IMR-90 (cell line): ENCODE data around the gene NPIPA3. TPM values are rescaled to one million over a fixed set of nuclear protein-coding genes. Genes with fewer than 3 reads are reported as not detected.
A peak's percentile ranks its signal among the peaks of the same experiment; 100 is the strongest.
"Not testable (repeated sequence)": the region's sequence is repeated elsewhere in the genome, so short reads cannot be mapped to it uniquely, and the experiment has no call there.

Source experiments
- ATAC-seq: fragments of 200-7000 bp; cut with Tn5 transposase; 2 replicates; pipeline ENCODE4 v1.9.1; 2020; ENCODE audit warnings: low read depth, mild to moderate bottlenecking, moderate library complexity
- BruUV-seq: library from RNA; stranded (reverse); fragments of 400-500 nt; replicated peaks from 2 replicates; lab custom pipeline; 2021; lab: Mats Ljungman, UMichigan
- CTCF ChIA-PET: fragments of 300-600 bp; formaldehyde crosslinking; extraction: SDS; loops from one replicate; lab custom pipeline; 2021; ENCODE audit warnings: antibody characterized with exemption; lab: Yijun Ruan, JAX
- POLR2A ChIA-PET: fragments of 300-600 bp; sonication (Branson Sonifier 250); formaldehyde crosslinking; loops from one replicate; lab custom pipeline; 2022; ENCODE audit warnings: antibody characterized with exemption; ENCODE audit not compliant: unreplicated experiment; lab: Charles Lee
- DNase-seq: peaks from one replicate; pipeline ENCODE4 v3.0.0; 2013
- H2AFZ ChIP-seq: replicated peaks from 2 replicates; pipeline ENCODE3; 2013; ENCODE audit warnings: low read length, mild to moderate bottlenecking; ENCODE audit not compliant: poor library complexity
- H2AK5ac ChIP-seq: 2 replicates; pipeline ENCODE4 v1.6.1; 2013; ENCODE audit warnings: low read depth, low read length, inconsistent platforms
- H2AK9ac ChIP-seq: replicated peaks from 2 replicates; pipeline ENCODE3; 2013; ENCODE audit warnings: mild to moderate bottlenecking, low read depth, low read length, moderate library complexity; ENCODE audit not compliant: poor library complexity
- H2BK120ac ChIP-seq: 2 replicates; pipeline ENCODE4 v1.6.1; 2013; ENCODE audit warnings: low read depth, low read length, inconsistent platforms
- H2BK15ac ChIP-seq: 3 replicates; pipeline ENCODE4 v1.6.1; 2013; ENCODE audit warnings: low read depth, low read length, inconsistent platforms
- H2BK20ac ChIP-seq: 2 replicates; pipeline ENCODE4 v1.6.1; 2013; ENCODE audit warnings: low read depth, mild to moderate bottlenecking, inconsistent platforms, low read length, moderate library complexity
- H2BK5ac ChIP-seq: 2 replicates; pipeline ENCODE4 v1.6.1; 2013; ENCODE audit warnings: mild to moderate bottlenecking, low read depth, low read length, inconsistent platforms; ENCODE audit not compliant: poor library complexity, severe bottlenecking
- H3K14ac ChIP-seq: replicated peaks from 2 replicates; pipeline ENCODE4 v1.6.1; 2013; ENCODE audit warnings: low read depth, low read length, inconsistent platforms
- H3K18ac ChIP-seq: 2 replicates; pipeline ENCODE4 v1.6.1; 2013; ENCODE audit warnings: low read depth, low read length, control low read depth
- H3K23ac ChIP-seq: 2 replicates; pipeline ENCODE4 v1.6.1; 2013; ENCODE audit warnings: low read depth, low read length, inconsistent platforms
- H3K27ac ChIP-seq: 2 replicates; pipeline ENCODE4 v1.5.1; 2013; ENCODE audit warnings: mild to moderate bottlenecking, control low read depth, low read length; ENCODE audit not compliant: insufficient read depth
- H3K27me3 ChIP-seq: 2 replicates; pipeline ENCODE4 v1.6.1; 2013; ENCODE audit warnings: low read length; ENCODE audit not compliant: control insufficient read depth, insufficient read depth
- H3K36me3 ChIP-seq: 2 replicates; pipeline ENCODE4 v1.6.1; 2013; ENCODE audit warnings: low read length, mixed read lengths; ENCODE audit not compliant: control insufficient read depth, insufficient read depth
- H3K4ac ChIP-seq: 2 replicates; pipeline ENCODE4 v1.6.1; 2013; ENCODE audit warnings: low read depth, low read length, inconsistent platforms
- H3K4me1 ChIP-seq: 2 replicates; pipeline ENCODE4 v1.6.1; 2013; ENCODE audit warnings: low read length, mixed read lengths; ENCODE audit not compliant: control insufficient read depth, insufficient read depth
- H3K4me2 ChIP-seq: 2 replicates; pipeline ENCODE4 v1.6.1; 2013; ENCODE audit warnings: low read depth, mild to moderate bottlenecking, control low read depth, low read length, moderate library complexity
- H3K4me3 ChIP-seq: 2 replicates; pipeline ENCODE4 v1.5.1; 2013; ENCODE audit warnings: low read depth, mild to moderate bottlenecking, control low read depth, low read length, moderate library complexity; ENCODE audit not compliant: insufficient read depth
- H3K56ac ChIP-seq: 2 replicates; pipeline ENCODE4 v1.6.1; 2013; ENCODE audit warnings: low read length, inconsistent platforms; ENCODE audit not compliant: insufficient read depth; ENCODE audit errors: extremely low read depth
- H3K79me1 ChIP-seq, 2 experiments: 2 replicates each; pipeline ENCODE4 v1.6.1; 2013; ENCODE audit warnings: low read length in 2 of 2, inconsistent platforms in 1 of 2, low read depth in 1 of 2
- H3K9ac ChIP-seq: 2 replicates; pipeline ENCODE4 v1.6.1; 2013; ENCODE audit warnings: low read depth, low read length, control low read depth
- H3K9me1 ChIP-seq: 2 replicates; pipeline ENCODE4 v1.6.1; 2013; ENCODE audit warnings: low read length, inconsistent platforms; ENCODE audit not compliant: insufficient read depth
- H3K9me3 ChIP-seq: 2 replicates; pipeline ENCODE4 v1.6.1; 2013; ENCODE audit warnings: low read length; ENCODE audit not compliant: control insufficient read depth, insufficient read depth
- H4K20me1 ChIP-seq: 2 replicates; pipeline ENCODE4 v1.6.1; 2013; ENCODE audit warnings: low read length, inconsistent platforms; ENCODE audit not compliant: insufficient read depth
- H4K5ac ChIP-seq: 2 replicates; pipeline ENCODE4 v1.6.1; 2013; ENCODE audit warnings: mild to moderate bottlenecking, low read depth, low read length, control low read depth
- H4K8ac ChIP-seq, 2 experiments: 2 replicates each; pipeline ENCODE4 v1.6.1; 2013; ENCODE audit warnings: low read depth in 2 of 2, low read length in 2 of 2, control low read depth in 1 of 2, inconsistent platforms in 1 of 2
- H4K91ac ChIP-seq: 2 replicates; pipeline ENCODE4 v1.6.1; 2013; ENCODE audit warnings: low read depth, low read length, inconsistent platforms; ENCODE audit not compliant: insufficient read depth
- WGBS, 2 experiments: methylation state at CpG; one replicate each; pipeline versions ENCODE4 v1.1.5 to v1.1.7; 2013; ENCODE audit warnings: missing lambda C conversion rate in 2 of 2; ENCODE audit not compliant: insufficient read length in 1 of 2; ENCODE audit errors: extremely low coverage in 2 of 2; 5-methylcytosine and 5-hydroxymethylcytosine counted together
- dilution Hi-C: fragments of 300-500 bp; cut with HindIII; formaldehyde crosslinking; loops from one replicate; pipeline ENCODE4 v1.14.3; 2018; ENCODE audit warnings: low sequenced_read_pairs; ENCODE audit not compliant: unreplicated experiment
- in situ Hi-C: fragments of 300-500 bp; cut with MboI; formaldehyde crosslinking; loops from 3 replicates; pipeline ENCODE4 v1.14.3; 2019; ENCODE audit warnings: low sequenced_read_pairs, inconsistent platforms, mixed read lengths
- intact Hi-C: fragments of 100-400 bp; cut with micrococcal nuclease; formaldehyde crosslinking; loops from 2 replicates; pipeline ENCODE4 v1.10.0; 2022
- polyA plus RNA-seq, 3 experiments: library from polyadenylated mRNA; depleted of rRNA; stranded (reverse); fragments of >200 nt; gene quantifications; 2 replicates each; pipeline ENCODE4 v1.2.3, GENCODE V29; 2012; ENCODE audit warnings: low replicate concordance in 1 of 3
- total RNA-seq: library from RNA; depleted of rRNA; stranded (reverse); fragments of >200 nt; gene quantifications from 2 replicates; pipeline ENCODE4 v1.2.3, GENCODE V29; 2012

Gene NPIPA3
- total and polyA plus RNA-seq, 2 of the 4 experiments (the other 2 are of a cell fraction) = not detected

- dilution Hi-C loops, H2AK5ac ChIP-seq, H2BK120ac ChIP-seq, H2BK15ac ChIP-seq, H3K27me3 ChIP-seq, H3K4me1 ChIP-seq, H4K20me1 ChIP-seq, H3K36me3 ChIP-seq, CTCF ChIA-PET, H4K8ac ChIP-seq, H4K91ac ChIP-seq, H3K23ac ChIP-seq, H2AK9ac ChIP-seq, H3K79me1 ChIP-seq, POLR2A ChIA-PET, H2AFZ ChIP-seq, H3K56ac ChIP-seq, H3K14ac ChIP-seq, H3K9me1 ChIP-seq, intact Hi-C loops, H3K27ac ChIP-seq, H3K9ac ChIP-seq, H2BK5ac ChIP-seq, H4K5ac ChIP-seq, H2BK20ac ChIP-seq, H3K4ac ChIP-seq, in situ Hi-C loops, H3K9me3 ChIP-seq, BruUV-seq, H3K4me3 ChIP-seq: not testable (repeated sequence)
- WGBS, 2 experiments = 83% methylated on average over 2 of the region's 15 CpGs; no CpG with 5 or more reads in 1 of the 2 experiments
- ATAC-seq (peak; percentile 57), DNase-seq (peak; percentile 16)
- peak overlapping the region; percentile 70; the same call in 1 of the 2 replicates for H3K4me2 ChIP-seq
- peak overlapping the region; percentile 44; the same call in 1 of the 2 replicates for H3K18ac ChIP-seq
Measured at GRCh38 chr16:14685870-14686793, 17.1 kb upstream of the NPIPA3 start.

GRCh38 chr16:14694129-14694528, 9.1 kb upstream of the NPIPA3 start, which contains the start of gene PLA2G10:
Gene PLA2G10, minus strand, starts transcription at chr16:14694308. Its CDS starts 79 bp downstream, at chr16:14694229.
- H3K36me3 ChIP-seq, H2AFZ ChIP-seq, intact Hi-C loops, CTCF ChIA-PET, H3K4me3 ChIP-seq, dilution Hi-C loops, H2AK5ac ChIP-seq, BruUV-seq, in situ Hi-C loops, H3K4ac ChIP-seq, H4K8ac ChIP-seq, POLR2A ChIA-PET, H3K18ac ChIP-seq, H3K14ac ChIP-seq, H2BK120ac ChIP-seq, H3K9me3 ChIP-seq, H4K5ac ChIP-seq, H2BK20ac ChIP-seq, H3K27me3 ChIP-seq, DNase-seq, H3K23ac ChIP-seq, H3K56ac ChIP-seq, H3K27ac ChIP-seq, H4K20me1 ChIP-seq, H3K4me2 ChIP-seq, H4K91ac ChIP-seq, ATAC-seq, H2BK5ac ChIP-seq, H3K9me1 ChIP-seq, H3K4me1 ChIP-seq, H2BK15ac ChIP-seq, H2AK9ac ChIP-seq, H3K9ac ChIP-seq, H3K79me1 ChIP-seq: not testable (repeated sequence)
- no CpG with 5 or more reads among the region's 28 CpGs for WGBS, 2 experiments
